Measurements from ENCODE around the gene PCDH15. TPM values are rescaled to one million over a fixed set of nuclear protein-coding genes. Genes with fewer than 3 reads are reported as not detected.

PCDH15 gene
- total RNA-seq, 1 donor from 2014 or later, result 21.7 TPM

- Mint-ChIP-seq H3K9me3 (peaks cover 3% of the 10 kb centered on the region), H3K4me1 (no peaks in the 10 kb centered on the region), H3K27me3 (ENCODE audit: low read depth) (no peaks in the 10 kb centered on the region), H3K27ac (ENCODE audit: unreplicated experiment) (no peak overlapping the region), H3K36me3 (ENCODE audit: low read depth) (no peaks in the 10 kb centered on the region), H3K4me3 (no peak overlapping the region)
- no peak for DNase-seq (ENCODE audit: low read depth, low spot score)
- no peak for TF ChIP-seq CTCF (conservative IDR thresholded peaks at IDR 0.05)
Observed at GRCh38 chr10:54653518-54653917, 147.5 kb downstream of the PCDH15 start.

GRCh38 chr10:54650547-54650946 lies 150.5 kb downstream of the PCDH15 start:
- H3K9me3 Mint-ChIP-seq, result peaks cover 4% of the 10 kb centered on the region
- TF ChIP-seq CTCF (conservative IDR thresholded peaks at IDR 0.05), result no peak
- no peaks in the 10 kb centered on the region for H3K4me1 Mint-ChIP-seq
- H3K27ac Mint-ChIP-seq (ENCODE audit: unreplicated experiment), result no peak overlapping the region
- H3K27me3 Mint-ChIP-seq (ENCODE audit: low read depth), result no peaks in the 10 kb centered on the region
- DNase-seq (ENCODE audit: low read depth, low spot score), result no peak
- H3K36me3 Mint-ChIP-seq (ENCODE audit: low read depth), result no peaks in the 10 kb centered on the region
- no peak overlapping the region for H3K4me3 Mint-ChIP-seq

- no peak overlapping the region for H3K27ac Mint-ChIP-seq (ENCODE audit: unreplicated experiment)
- no peak for DNase-seq (ENCODE audit: low read depth, low spot score)
- peaks cover 5% of the 10 kb centered on the region for H3K9me3 Mint-ChIP-seq
- no peaks in the 10 kb centered on the region for H3K4me1 Mint-ChIP-seq
- TF ChIP-seq CTCF (conservative IDR thresholded peaks at IDR 0.05), result no peak
- peaks cover 2% of the 10 kb centered on the region for H3K27me3 Mint-ChIP-seq (ENCODE audit: low read depth)
- no peak overlapping the region for H3K4me3 Mint-ChIP-seq
- H3K36me3 Mint-ChIP-seq (ENCODE audit: low read depth), result peaks cover 2% of the 10 kb centered on the region
Observed at GRCh38 chr10:54622017-54622416, 179.0 kb downstream of the PCDH15 start.

- no peaks in the 10 kb centered on the region for H3K36me3 Mint-ChIP-seq (ENCODE audit: low read depth)
- no peak overlapping the region for H3K4me3 Mint-ChIP-seq
- DNase-seq (ENCODE audit: low read depth, low spot score), result no peak
- H3K4me1 Mint-ChIP-seq, result no peaks in the 10 kb centered on the region
- H3K27ac Mint-ChIP-seq (ENCODE audit: unreplicated experiment), result no peak overlapping the region
- H3K27me3 Mint-ChIP-seq (ENCODE audit: low read depth), result peaks cover 2% of the 10 kb centered on the region
- no peak for TF ChIP-seq CTCF (conservative IDR thresholded peaks at IDR 0.05)
- no peaks in the 10 kb centered on the region for H3K9me3 Mint-ChIP-seq
Observed at GRCh38 chr10:54620352-54620751, 180.7 kb downstream of the PCDH15 start.

- H3K27ac Mint-ChIP-seq (ENCODE audit: unreplicated experiment), result no peak overlapping the region
- no peak for DNase-seq (ENCODE audit: low read depth, low spot score)
- H3K4me1 Mint-ChIP-seq, result peaks cover 6% of the 10 kb centered on the region
- no peak for TF ChIP-seq CTCF (conservative IDR thresholded peaks at IDR 0.05)
- no peaks in the 10 kb centered on the region for H3K9me3 Mint-ChIP-seq
- no peaks in the 10 kb centered on the region for H3K27me3 Mint-ChIP-seq (ENCODE audit: low read depth)
- H3K4me3 Mint-ChIP-seq, result no peak overlapping the region
- H3K36me3 Mint-ChIP-seq (ENCODE audit: low read depth), result no peaks in the 10 kb centered on the region
Observed at GRCh38 chr10:54614072-54614471, 187.0 kb downstream of the PCDH15 start.

GRCh38 chr10:54613162-54613561 lies 187.9 kb downstream of the PCDH15 start:
- no peaks in the 10 kb centered on the region for H3K36me3 Mint-ChIP-seq (ENCODE audit: low read depth)

More at GRCh38 chr10:54613162-54613561, 187.9 kb downstream of the PCDH15 start:
- no peak for DNase-seq (ENCODE audit: low read depth, low spot score)
- no peaks in the 10 kb centered on the region for H3K9me3 Mint-ChIP-seq
- H3K27ac Mint-ChIP-seq (ENCODE audit: unreplicated experiment), result no peak overlapping the region
- H3K27me3 Mint-ChIP-seq (ENCODE audit: low read depth), result no peaks in the 10 kb centered on the region
- H3K4me3 Mint-ChIP-seq, result no peak overlapping the region
- no peak for TF ChIP-seq CTCF (conservative IDR thresholded peaks at IDR 0.05)
- peaks cover 6% of the 10 kb centered on the region for H3K4me1 Mint-ChIP-seq

Data from neural crest cell (in vitro differentiated cells).